ENCODE measurements around the gene TBCD. TPM values are rescaled to one million over a fixed set of nuclear protein-coding genes. Genes with fewer than 3 reads are reported as not detected.

The TBCD gene
- total RNA-seq, 2 donors from 2014 or later = 55.0 to 55.5 TPM

GRCh38 chr17:82921426-82921825, 169.6 kb downstream of the TBCD start:
- H3K4me3 ChIP-seq = no peak overlapping the region
- no peaks in the 10 kb centered on the region for H3K4me1 ChIP-seq (ENCODE audit: control insufficient read depth in 1 of 2, low read depth in 2 of 2)
- ATAC-seq (ENCODE audit: insufficient number of reproducible peaks, low FRiP score, low read depth) (no peak), DNase-seq (ENCODE audit: low spot score) (no peak)
- H3K9me3 ChIP-seq = no peaks in the 10 kb centered on the region
- H3K27ac ChIP-seq = no peak overlapping the region
- peaks cover 17% of the 10 kb centered on the region for H3K36me3 ChIP-seq
- TF ChIP-seq CTCF (IDR thresholded peaks at IDR 0.05) = no peak
- H3K27me3 ChIP-seq (replicated peaks; ENCODE audit: insufficient read depth) = no peaks in the 10 kb centered on the region

- Histone ChIP-seq H3K4me1 (ENCODE audit: control insufficient read depth in 1 of 2, low read depth in 2 of 2) (no peaks in the 10 kb centered on the region), H3K9me3 (no peaks in the 10 kb centered on the region), H3K27me3 (replicated peaks; ENCODE audit: insufficient read depth) (no peaks in the 10 kb centered on the region), H3K27ac (no peak overlapping the region), H3K36me3 (peaks cover 28% of the 10 kb centered on the region), H3K4me3 (no peak overlapping the region)
- TF ChIP-seq CTCF (IDR thresholded peaks at IDR 0.05) = no peak
- no peak for DNase-seq (ENCODE audit: low spot score)
- no peak for ATAC-seq (ENCODE audit: insufficient number of reproducible peaks, low FRiP score, low read depth)
Measured at GRCh38 chr17:82922646-82923045, 170.8 kb downstream of the TBCD start.

- Histone ChIP-seq H3K27ac (no peak overlapping the region), H3K4me1 (ENCODE audit: control insufficient read depth in 1 of 2, low read depth in 2 of 2) (no peaks in the 10 kb centered on the region), H3K27me3 (replicated peaks; ENCODE audit: insufficient read depth) (no peaks in the 10 kb centered on the region), H3K36me3 (peaks cover 36% of the 10 kb centered on the region), H3K4me3 (no peak overlapping the region), H3K9me3 (no peaks in the 10 kb centered on the region)
- ATAC-seq (ENCODE audit: insufficient number of reproducible peaks, low FRiP score, low read depth) (no peak), DNase-seq (ENCODE audit: low spot score) (no peak)
- no peak for TF ChIP-seq CTCF (IDR thresholded peaks at IDR 0.05)
Measured at GRCh38 chr17:82923366-82924113, 171.7 kb downstream of the TBCD start.

- Histone ChIP-seq H3K27ac (no peak overlapping the region), H3K4me3 (no peak overlapping the region), H3K27me3 (replicated peaks; ENCODE audit: insufficient read depth) (no peaks in the 10 kb centered on the region), H3K36me3 (peaks cover 43% of the 10 kb centered on the region), H3K9me3 (no peaks in the 10 kb centered on the region), H3K4me1 (ENCODE audit: control insufficient read depth in 1 of 2, low read depth in 2 of 2) (no peaks in the 10 kb centered on the region)
- TF ChIP-seq CTCF (IDR thresholded peaks at IDR 0.05) = no peak
- ATAC-seq (ENCODE audit: insufficient number of reproducible peaks, low FRiP score, low read depth) (no peak), DNase-seq (ENCODE audit: low spot score) (no peak)
Measured at GRCh38 chr17:82924214-82924613, 172.3 kb downstream of the TBCD start.

- peaks cover 49% of the 10 kb centered on the region for H3K36me3 ChIP-seq
- DNase-seq (ENCODE audit: low spot score) (no peak), ATAC-seq (ENCODE audit: insufficient number of reproducible peaks, low FRiP score, low read depth) (no peak)
- no peak overlapping the region for H3K27ac ChIP-seq
- H3K9me3 ChIP-seq = no peaks in the 10 kb centered on the region
- no peak for TF ChIP-seq CTCF (IDR thresholded peaks at IDR 0.05)
- H3K27me3 ChIP-seq (replicated peaks; ENCODE audit: insufficient read depth) = no peaks in the 10 kb centered on the region
- no peaks in the 10 kb centered on the region for H3K4me1 ChIP-seq (ENCODE audit: control insufficient read depth in 1 of 2, low read depth in 2 of 2)
- no peak overlapping the region for H3K4me3 ChIP-seq
Measured at GRCh38 chr17:82924812-82925211, 172.9 kb downstream of the TBCD start.
